ELR (cell line): ENCODE data around the gene NCK2.
"Not testable (repeated sequence)": the region's sequence is repeated elsewhere in the genome, so short reads cannot be mapped to it uniquely, and the experiment has no call there.

Source experiments
- DNase-seq: peaks from one replicate; pipeline ENCODE4 v3.0.0-alpha.2; 2015; ENCODE audit warnings: low read depth

Gene NCK2

DNA sequence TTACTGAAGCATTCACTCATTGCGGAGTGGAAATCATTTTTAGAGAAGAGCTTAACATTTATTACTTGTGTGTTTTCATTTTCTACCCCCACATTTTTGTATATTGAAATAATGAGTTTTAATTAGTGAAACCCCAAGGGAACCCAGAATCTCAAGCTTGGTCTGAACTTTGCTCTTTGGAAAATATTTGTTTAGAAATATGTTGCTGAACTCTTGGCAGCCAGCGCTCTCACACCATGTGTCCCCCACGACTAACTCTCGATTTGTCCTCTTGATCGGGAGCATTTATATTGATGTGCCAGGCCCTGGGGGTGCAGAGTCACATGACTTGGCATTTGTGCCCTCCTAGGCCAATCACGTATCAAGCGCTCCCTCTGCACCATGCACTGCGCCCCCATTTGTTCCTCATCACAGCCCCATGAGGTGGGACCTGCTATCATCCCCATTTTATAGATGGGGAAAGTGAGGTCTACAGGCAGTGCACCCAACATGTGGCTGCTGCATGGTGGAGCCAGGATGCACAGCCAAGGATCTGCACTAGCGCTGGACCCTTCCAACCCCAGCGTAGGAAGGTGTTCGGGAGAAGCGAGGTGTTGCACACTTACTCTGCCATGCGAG is 149.7 kb downstream of the NCK2 start:
- no peak for DNase-seq

GRCh38 chr2:105895990-105896764 is 151.5 kb downstream of the NCK2 start:
- no peak for DNase-seq

DNA sequence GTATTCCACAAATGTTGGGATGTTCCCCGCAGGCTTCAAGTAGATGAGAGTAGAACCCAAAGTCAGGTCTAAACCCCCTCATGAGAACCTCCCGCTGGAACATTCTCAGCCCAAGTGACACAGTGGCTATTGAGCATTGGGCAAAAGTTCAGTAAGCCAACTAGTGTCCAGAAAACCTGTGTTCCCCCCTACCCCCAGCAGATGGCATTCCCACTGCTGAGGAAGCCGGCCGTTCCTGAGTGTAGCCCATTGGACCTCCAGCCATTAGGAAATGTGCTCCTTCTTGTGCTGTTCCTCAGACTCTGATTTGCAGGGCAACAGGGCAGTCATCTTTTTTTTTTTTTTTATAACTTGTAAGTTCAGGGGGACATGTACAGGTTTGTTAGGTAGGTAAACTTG is 152.1 kb downstream of the NCK2 start:
- DNase-seq, result peak; percentile 6

GRCh38 chr2:105897694-105898093 is 153.0 kb downstream of the NCK2 start:
- not testable (repeated sequence) for DNase-seq

DNA sequence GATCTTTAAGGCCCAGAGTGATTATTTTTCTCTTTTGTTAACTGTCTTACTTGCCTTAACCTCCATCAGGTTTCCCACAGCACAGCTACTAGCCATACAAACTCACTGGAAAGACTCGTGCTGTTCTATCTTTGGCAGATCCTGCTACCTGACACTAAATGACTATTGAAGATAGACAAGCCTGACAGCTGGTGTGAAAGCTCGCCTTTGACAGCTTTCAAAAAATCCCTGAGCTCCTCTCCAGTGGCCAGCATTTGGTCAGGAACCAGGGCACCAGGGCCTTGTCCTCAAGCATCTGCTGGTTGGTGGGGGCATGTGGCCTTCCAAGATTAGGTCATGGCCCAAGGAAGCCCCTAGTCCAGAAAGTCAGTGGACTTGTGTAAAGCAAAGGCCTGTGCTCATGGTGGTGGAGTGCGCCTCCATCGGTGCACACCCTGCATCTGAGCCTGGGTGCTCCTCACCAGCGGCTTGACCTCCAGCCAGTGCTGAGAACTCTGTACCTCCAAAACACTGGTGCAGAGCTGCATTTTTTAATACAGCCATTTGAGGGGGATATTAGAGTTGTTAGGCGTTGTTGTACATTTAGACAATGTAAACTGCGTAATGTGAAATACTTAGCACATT is 158.5 kb downstream of the NCK2 start:
- no peak for DNase-seq

DNA sequence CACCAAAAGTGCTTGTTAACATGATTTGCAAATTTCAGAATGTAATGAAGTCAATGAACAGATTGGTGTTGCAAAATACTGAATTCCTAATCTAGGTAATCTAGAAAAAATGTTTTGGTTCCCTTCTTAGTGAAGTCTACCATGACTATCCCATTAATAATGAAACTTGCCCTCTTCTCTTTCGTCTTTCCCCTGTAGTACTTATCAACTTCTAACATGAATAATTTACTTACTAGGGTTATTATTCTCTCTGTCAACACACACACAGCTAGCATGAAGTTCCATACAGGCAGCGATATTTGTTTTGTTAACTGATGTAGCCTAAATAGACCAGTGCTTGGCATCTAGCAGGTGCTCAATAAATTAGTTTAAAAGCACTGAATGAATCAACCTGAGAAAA is 160.2 kb downstream of the NCK2 start:
- no peak for DNase-seq

- no peak for DNase-seq
Observed at GRCh38 chr2:105906481-105906880, 161.8 kb downstream of the NCK2 start.

DNA sequence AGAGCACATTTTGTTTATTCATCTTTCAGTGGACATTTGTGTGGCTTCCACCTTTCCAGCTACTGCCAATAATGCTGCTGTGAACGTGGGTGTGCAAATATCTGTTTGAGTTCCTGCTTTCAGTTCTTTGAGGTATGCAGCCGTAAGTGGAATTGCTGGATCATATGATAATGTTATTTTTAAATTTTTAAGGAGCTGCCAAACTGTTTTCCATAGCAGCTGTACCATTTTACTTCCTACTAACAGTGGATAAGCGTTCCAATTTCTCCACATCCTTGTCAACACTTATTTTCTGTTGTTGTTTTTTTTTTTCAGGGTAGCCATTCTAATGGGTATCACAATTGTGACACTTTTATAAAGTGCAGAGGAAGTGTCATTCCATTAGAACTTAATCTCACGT is 162.5 kb downstream of the NCK2 start:
- no peak for DNase-seq

GRCh38 chr2:105909215-105909614 is 164.5 kb downstream of the NCK2 start:
- no peak for DNase-seq

- no peak for DNase-seq
Observed at GRCh38 chr2:105910497-105911238, 166.0 kb downstream of the NCK2 start.

GRCh38 chr2:105911425-105911824 is 166.7 kb downstream of the NCK2 start:
- no peak for DNase-seq

DNA sequence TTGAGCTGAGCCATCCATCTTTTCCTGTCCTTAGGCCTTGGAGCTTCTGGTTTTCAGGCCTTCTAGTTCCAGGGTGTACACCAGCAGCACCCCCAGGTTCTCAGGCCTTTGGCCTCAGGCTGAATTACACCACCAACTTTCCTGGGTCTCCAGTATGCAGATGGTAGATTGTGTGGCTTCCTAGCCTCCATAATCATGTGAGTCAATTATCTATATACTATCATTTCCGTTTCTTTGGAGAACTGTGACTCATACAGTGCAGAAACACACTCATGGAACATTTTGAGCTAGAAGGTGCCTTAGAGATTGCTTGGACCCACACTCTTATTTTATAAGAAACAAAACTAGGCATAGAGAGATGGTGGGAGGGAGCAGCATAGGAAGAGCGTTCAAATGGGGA is 167.4 kb downstream of the NCK2 start:
- peak; percentile 52 for DNase-seq

DNA sequence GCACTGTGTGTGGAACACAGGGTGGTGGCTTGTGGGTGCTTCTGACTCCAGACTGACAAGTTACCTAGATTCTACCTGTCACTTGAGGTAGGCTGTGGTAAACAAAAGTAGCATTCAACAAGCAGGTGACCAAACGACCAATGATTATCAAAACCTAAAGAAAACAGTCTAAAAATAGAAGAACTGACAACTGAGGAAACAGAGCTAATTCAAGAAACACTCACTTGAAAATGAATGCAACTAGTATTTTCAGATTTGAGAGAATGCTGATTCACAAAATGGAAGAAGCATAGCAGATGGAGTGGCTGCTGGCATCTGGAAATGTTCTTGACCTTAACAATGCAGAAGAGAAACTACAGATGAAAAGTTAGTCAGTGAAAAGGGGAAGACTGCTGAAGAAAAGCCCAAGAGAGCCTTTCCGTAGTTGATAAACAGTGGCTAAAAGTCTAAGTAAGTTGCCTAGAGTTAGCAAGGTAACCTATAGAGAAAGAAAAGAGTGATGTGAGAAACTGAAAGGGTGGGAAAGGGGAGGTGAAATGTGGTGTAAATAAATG is 170.4 kb downstream of the NCK2 start:
- no peak for DNase-seq

- no peak for DNase-seq
Observed at GRCh38 chr2:105917226-105917625, 172.5 kb downstream of the NCK2 start.

- no peak for DNase-seq
Observed at GRCh38 chr2:105917688-105918087, 173.0 kb downstream of the NCK2 start.

DNA sequence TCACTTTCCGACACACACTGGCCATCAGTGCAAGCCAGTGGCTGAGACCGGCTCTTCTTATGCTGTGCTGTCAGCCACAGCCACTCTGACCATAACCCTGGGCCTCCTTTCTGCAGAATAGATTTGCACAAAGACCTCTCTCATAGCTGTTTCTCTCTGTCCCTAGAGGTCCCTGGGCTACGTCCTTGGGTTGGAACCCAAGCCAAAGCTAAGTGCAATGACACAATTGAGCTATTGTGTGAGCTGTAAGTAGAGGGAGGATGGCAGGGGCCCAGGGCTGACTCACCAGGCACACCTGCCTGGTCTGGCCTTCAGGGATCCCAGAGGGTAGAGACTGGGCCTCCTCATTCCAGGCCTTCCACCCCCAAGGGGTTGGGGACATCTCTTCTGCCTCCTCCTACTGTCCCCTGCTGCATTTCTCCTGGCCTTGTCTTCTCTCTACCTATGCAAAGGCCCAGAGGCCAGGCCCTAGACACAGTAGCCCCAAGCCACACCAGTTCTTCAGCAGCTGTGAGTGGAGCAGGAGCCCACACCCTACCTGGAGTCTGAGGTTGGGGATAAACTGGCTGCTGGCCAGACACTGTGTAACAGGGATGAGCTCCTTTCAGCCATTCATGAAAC is 174.6 kb downstream of the NCK2 start:
- no peak for DNase-seq

DNA sequence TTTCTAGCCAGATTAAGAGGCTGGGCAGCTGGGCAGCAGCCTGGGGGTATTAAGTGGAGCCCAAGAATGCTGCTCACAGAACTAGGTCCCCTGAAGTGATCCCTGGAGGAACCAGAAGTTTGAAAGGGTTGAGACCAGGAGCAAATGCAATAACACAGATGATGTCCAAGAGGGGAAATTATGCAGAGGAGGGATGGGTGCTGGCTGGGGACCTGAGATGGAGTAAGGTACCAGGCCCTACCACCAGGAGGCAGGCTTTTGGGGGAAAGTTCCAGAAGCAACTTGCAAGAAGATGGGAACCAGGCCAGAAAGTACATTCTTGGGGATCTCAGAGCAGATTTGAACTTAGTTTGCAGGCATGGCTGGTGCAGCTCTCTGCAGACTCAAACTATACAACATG is 175.1 kb downstream of the NCK2 start:
- peak; percentile 46 for DNase-seq

DNA sequence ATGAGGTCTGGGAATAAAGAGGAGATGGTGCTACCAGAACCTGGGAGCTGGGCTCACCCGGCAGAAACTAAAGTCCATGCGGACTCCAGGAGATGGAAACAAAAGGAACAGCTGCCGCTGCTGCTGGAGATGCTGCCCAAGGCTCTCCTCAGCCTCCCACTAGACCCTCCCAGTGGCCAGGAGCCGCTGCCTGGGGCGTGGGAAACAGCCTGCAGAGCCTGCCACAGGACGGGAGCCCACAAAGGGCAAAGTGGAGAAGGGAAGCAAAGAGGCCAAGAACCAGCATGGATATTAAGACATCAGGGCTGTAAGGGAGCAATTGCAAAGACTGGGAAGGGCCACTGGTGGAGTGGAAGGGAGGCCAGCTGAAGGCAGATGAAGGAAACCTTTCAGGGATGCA is 179.6 kb downstream of the NCK2 start:
- no peak for DNase-seq

DNA sequence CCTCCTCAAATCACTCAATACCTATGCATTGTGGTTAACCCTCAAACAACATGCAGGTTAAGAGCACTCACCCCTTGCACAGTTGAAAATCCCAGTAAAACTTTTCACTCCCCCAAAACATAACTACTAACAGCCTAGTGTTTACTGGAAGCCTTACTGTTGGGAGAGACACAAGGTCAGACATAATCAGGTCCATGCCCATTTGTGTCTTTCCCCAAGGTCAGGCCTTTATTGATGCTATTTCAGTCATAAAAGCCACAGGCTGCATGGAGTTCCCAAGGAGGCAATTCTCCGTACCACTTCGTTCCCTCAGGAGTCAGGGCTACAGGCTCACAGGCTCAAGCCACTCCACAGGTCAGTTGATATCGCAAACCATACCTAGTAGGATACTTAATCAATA is 180.2 kb downstream of the NCK2 start:
- no peak for DNase-seq

DNA sequence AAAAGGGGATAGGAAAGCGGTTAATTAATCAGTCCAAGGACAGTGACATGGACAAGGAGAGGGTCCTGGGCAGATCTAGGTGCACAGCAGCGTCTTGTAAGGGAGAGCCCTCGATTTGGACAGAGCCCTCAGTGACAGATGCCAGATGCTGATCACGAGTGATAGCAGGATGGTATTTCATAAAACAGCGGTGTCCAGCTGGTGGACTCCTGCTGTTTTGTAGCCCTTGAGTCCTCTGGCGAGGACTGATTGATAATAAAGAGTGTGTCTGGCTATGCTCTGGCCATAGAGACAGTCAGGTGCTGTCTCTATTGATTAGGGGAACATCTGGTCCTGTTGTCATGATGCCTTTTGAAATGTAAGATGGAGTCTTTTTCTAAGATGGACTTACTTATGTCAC is 180.7 kb downstream of the NCK2 start:
- DNase-seq, result no peak

- DNase-seq, result no peak
Observed at GRCh38 chr2:105926960-105927678, 182.4 kb downstream of the NCK2 start.
